GM18517 (cell line): Measurements from ENCODE around the gene GPATCH1.
"Not testable (repeated sequence)": the region's sequence is repeated elsewhere in the genome, so short reads cannot be mapped to it uniquely, and the experiment has no call there.

Experiments used
- ATAC-seq: cut with Tn5 transposase; IDR thresholded peaks from one replicate; pipeline ENCODE4 v1.9.1; 2021; ENCODE audit warnings: mild to moderate bottlenecking, moderate library complexity; ENCODE audit not compliant: unreplicated experiment

Gene GPATCH1

DNA sequence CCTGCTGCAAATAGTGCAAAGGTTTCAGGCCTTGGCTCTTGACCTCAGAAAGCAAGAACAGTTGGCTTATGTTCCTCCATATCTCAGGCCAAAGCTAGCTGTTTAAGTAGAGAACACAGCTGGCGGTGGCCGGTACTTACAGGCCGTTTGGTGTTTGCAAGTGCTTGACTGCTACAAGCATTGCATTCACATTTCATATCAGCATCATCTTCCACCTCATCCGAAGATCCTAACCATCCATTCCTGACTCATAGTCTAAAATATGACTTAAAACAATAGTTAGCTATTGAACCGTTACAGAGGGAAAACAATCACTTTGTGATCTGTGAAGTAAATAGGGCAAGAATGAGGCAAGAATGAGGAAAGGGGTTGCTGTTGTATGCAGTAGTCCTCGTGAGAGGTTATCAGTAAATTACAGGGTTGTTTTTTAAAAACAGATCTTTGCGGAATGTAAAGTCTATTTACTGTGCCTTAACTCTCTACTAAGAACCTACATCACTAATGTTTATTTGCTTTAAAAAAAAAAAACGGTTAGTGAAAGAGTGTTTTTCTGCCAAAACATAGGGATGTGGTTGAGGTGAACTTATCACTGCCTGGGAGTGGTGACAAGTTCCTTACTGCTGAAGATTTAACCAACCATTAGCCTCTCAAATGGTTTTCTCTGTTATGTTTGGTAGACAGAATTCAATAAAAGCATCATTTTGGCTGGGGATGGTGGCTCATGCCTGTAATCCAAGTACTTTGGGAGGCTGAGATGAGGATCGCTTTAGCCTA is 29.3 kb downstream of the GPATCH1 start:
- no peak for ATAC-seq

DNA sequence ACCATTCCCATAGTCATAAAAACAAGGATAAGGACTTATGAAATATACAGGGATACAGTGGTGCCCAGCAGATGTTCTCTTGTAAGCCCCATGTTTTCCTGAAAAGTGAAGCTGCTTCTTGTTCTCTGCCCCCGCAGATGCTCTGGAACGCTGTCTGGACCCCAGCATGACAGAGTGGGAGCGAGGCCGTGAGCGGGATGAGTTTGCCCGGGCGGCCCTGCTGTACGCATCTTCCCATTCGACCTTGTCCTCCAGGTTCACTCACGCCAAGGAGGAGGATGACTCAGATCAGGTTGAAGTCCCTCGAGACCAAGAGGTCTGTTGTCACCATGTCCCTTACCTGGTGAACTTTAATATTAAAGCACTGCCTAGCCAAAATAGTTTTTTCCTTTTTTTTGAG is 30.6 kb downstream of the GPATCH1 start:
- no peak for ATAC-seq

DNA sequence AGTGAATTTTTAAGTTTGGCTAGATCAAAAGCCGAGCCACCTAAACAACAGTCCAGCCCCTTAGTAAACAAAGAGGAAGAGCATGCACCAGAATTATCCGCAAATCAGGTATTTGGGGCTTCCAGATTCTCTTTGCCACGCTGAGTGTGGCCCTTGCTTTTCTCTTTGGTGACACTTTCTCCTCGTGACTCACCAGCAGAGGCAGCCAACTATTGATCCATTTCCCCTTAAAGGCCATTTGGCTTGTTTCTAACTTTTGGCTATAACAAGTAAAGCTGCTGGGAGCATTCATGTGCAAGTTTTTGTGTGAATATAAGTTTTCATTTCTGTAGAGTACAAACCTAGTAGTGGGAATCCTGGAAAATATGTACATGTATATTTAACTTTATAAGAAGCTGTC is 33.3 kb downstream of the GPATCH1 start:
- ATAC-seq, result no peak

- no peak for ATAC-seq
These were observed 36.5 kb downstream of the GPATCH1 start for GRCh38 chr19:33117501-33117900.

DNA sequence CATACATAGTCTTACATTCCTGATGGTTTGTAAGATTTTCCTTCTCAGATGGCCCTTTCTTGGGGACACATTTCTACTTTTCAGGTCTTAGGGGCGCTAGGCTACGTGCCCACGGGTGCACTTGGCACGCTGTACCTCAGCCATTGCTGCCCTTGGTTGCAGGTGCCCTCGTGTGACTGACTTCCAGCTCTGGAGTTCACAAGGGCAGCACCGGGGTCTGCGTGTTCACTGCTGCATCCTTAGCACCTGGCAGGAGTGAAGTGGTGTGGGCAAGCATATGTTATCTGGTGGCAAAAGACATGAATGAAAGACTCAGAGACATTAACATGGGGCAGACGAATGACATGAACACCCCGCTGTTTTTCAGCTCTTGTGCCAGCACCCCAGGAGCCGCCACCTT is 37.7 kb downstream of the GPATCH1 start:
- ATAC-seq, result no peak

- no peak for ATAC-seq
These were observed 43.5 kb downstream of the GPATCH1 start for GRCh38 chr19:33124207-33125098.

- ATAC-seq, result no peak
These were observed 45.0 kb downstream of the GPATCH1 start for GRCh38 chr19:33125929-33126388.

DNA sequence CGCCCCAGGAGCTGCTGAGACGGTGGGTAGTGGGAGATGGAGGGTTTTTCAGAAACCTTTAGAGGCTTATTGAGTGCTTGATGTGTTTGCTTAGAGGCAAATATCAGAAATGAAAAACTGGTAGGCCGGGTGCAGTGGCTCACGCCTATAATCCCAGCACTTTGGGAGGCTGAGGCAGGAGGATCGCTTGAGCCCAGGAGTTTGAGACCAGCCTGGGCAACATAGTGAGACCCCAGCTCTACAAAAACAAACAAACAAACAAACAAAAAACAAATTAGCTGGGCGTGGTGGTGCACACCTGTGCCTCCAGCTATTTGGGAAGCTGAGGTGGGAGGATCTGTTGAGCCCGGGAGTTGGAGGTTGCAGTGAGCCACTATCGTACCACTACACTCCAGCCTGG is 45.7 kb downstream of the GPATCH1 start:
- ATAC-seq, result not testable (repeated sequence)

- ATAC-seq, result no peak
These were observed 48.9 kb downstream of the GPATCH1 start for GRCh38 chr19:33129901-33130300.

- no peak for ATAC-seq
These were observed 49.5 kb downstream of the GPATCH1 start for GRCh38 chr19:33130433-33130832.

DNA sequence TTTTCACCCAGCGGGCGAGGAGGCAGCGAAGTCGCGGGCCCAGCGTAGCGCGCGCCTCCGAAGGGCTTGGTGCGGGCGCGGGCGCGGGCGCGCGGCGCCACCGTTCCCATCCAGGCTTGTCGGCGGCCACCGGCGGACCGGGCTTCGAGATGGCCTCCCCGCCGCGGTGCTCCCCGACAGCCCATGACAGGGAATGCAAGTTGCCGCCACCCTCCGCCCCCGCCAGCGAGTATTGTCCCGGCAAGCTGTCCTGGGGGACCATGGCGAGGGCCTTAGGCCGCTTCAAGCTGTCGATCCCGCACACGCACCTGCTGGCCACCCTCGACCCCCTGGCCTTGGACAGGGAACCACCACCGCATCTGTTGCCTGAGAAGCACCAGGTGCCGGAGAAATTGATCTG is 51.0 kb downstream of the GPATCH1 start, which contains the start of gene WDR88:
Gene WDR88, plus strand, starts transcription at position 94 of the 400 bp plus-strand sequence. Its CDS starts 56 bp downstream, at position 150.
- ATAC-seq, result no peak

- no peak for ATAC-seq
These were observed 51.4 kb downstream of the GPATCH1 start for GRCh38 chr19:33132425-33132824.

GRCh38 chr19:33133438-33134031 is 52.6 kb downstream of the GPATCH1 start:
- ATAC-seq, result no peak

DNA sequence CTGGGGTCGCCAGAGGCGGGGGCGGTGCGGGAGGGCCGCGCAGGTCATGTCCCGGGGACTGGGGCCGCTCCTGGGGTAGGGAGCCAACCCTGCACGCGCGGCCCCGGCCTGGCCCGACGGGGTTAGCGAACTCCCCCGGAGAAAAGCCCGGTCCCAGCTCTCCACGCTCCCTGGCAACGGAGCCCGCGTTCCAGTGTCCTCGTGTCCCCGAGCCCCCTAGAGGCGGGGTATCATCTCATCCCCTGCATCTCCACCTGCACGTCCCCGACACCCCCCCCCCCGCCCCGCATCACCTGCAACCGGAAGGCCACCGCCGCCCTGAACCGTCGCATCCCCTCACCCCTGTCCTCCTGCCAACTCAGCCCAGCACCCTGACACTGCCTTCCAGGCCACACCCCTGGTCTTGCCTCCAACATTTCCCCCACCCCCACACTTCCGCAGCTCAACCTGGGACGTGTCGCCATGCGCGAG is 53.6 kb downstream of the GPATCH1 start:
- ATAC-seq, result no peak

DNA sequence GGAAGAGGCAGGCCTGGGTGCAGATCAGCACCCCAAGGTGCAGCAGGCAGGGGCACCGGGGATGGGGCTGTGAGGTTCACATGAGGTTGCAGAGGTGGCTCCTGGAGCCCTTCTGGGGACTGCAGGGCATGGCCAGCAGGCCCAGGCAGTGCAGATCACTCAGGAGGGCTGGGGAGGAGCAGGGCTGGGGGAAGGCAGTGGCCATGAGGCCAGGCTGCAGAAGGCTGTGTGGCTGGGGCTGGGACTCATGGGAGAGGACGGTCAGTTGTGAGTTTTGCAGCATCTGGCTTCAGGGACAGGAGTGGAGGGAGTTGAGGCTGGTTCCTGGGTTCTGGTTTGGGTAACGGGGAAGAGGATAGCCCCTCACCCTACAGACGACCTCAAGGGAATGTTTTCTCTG is 58.2 kb downstream of the GPATCH1 start:
- no peak for ATAC-seq

- ATAC-seq, result no peak
These were observed 63.0 kb downstream of the GPATCH1 start for GRCh38 chr19:33143897-33144405.

GRCh38 chr19:33146209-33146608 is 65.2 kb downstream of the GPATCH1 start:
- ATAC-seq, result no peak

- no peak for ATAC-seq
These were observed 66.6 kb downstream of the GPATCH1 start for GRCh38 chr19:33147538-33147937.

DNA sequence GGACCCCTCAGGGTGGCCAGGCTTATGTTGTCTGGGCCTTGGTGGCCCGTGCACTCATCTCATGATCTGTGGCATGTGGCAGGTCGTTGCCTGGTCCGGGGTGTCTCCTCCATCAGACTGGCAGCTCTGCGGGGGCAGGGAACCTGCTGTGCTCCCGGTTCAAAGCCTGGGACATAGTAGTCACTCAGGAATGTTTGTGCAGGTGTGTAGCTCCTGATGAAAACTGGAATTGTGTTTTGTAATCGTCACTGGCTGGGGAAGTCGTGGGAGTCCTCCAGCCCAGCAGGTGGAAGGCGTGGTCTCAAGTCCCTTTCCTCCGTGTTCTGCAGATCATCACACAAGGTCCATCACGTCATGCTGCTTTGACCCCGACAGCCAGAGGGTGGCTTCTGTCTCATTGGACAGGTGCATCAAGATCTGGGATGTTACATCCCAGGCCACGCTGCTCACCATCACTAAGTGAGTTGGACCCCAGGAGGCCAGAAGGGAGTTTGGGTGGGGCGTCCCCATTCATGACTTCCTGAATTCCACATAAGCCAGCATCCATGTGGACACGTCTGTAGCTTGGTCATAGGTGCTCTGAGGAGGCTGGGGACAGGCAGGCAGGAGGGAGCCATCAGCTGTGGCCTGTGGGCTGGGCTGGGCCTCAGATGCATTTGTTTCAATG is 70.0 kb downstream of the GPATCH1 start:
- ATAC-seq, result no peak

GRCh38 chr19:33152176-33152575 is 71.2 kb downstream of the GPATCH1 start:
- ATAC-seq, result no peak
